Thyroid gland (tissue), 4 donors: Measurements from ENCODE around the gene ADRB1. TPM values are rescaled to one million over a fixed set of nuclear protein-coding genes. Genes with fewer than 3 reads are reported as not detected.

Source experiments
- DNase-seq, 2 donors: peaks; one replicate each; pipeline ENCODE4 v3.0.0-alpha.2; 2019
- H3K27ac ChIP-seq, 3 donors: fragments of 200-600 bp; sonication (generic); 1 replicate in 2 of 3; 2 replicates in 1 of 3; pipeline ENCODE4 v1.5.1; 2016 to 2019; ENCODE audit warnings: mild to moderate bottlenecking in 1 of 3, moderate library complexity in 1 of 3
- H3K27me3 ChIP-seq: fragments of 200-600 bp; sonication (generic); one replicate; pipeline ENCODE4 v1.5.1; 2019
- H3K36me3 ChIP-seq, 2 donors: fragments of 200-600 bp; sonication (generic); one replicate each; pipeline ENCODE4 v1.5.1; 2016 to 2019
- H3K4me1 ChIP-seq, 2 donors: fragments of 200-600 bp; sonication (generic); one replicate each; pipeline ENCODE4 v1.5.1; 2017 to 2019
- H3K4me3 ChIP-seq, 3 donors: fragments of 200-600 bp; sonication (generic); replicated peaks in 1 of 3; 1 replicate in 2 of 3; 2 replicates in 1 of 3; pipeline ENCODE4 v1.5.1; 2016; ENCODE audit warnings: mild to moderate bottlenecking in 1 of 3
- H3K9me3 ChIP-seq: fragments of 200-600 bp; sonication (generic); one replicate; pipeline ENCODE4 v1.5.1; 2017
- POLR2A ChIP-seq, 2 donors: fragments of 450-650 bp; IDR thresholded peaks; one replicate each; pipeline ENCODE4 v1.6.1; 2017; ENCODE audit warnings: antibody characterized with exemption in 2 of 2, mild to moderate bottlenecking in 2 of 2, moderate library complexity in 1 of 2
- WGBS, 2 donors: methylation state at CpG; one replicate each; pipeline ENCODE4 v1.1.5; 2017; 5-methylcytosine and 5-hydroxymethylcytosine counted together
- intact Hi-C: fragments of 100-400 bp; cut with DNase I; formaldehyde crosslinking; loops from one replicate; pipeline ENCODE4 v1.15.1; 2023
- total RNA-seq, 4 donors: library from RNA; depleted of rRNA; stranded (reverse); fragments of >200 nt; gene quantifications; one replicate each; pipeline ENCODE4 v1.2.3, GENCODE V29; 2016
- TF ChIP-seq, protein P1 (sequence below), 6 experiments: fragments of 200-600 bp in 3 of 6; fragments of 450-650 bp in 3 of 6; sonication (generic) in 3 of 6; IDR thresholded peaks; one replicate each; pipeline ENCODE4 v1.5.1; 2016 to 2019; ENCODE audit warnings: antibody characterized with exemption in 6 of 6, mild to moderate bottlenecking in 2 of 6, inconsistent platforms in 1 of 6, moderate library complexity in 1 of 6

ADRB1 gene
- total RNA-seq, 4 donors from 2014 or later: 0.27 to 1.7 (median 0.95) TPM

DNA sequence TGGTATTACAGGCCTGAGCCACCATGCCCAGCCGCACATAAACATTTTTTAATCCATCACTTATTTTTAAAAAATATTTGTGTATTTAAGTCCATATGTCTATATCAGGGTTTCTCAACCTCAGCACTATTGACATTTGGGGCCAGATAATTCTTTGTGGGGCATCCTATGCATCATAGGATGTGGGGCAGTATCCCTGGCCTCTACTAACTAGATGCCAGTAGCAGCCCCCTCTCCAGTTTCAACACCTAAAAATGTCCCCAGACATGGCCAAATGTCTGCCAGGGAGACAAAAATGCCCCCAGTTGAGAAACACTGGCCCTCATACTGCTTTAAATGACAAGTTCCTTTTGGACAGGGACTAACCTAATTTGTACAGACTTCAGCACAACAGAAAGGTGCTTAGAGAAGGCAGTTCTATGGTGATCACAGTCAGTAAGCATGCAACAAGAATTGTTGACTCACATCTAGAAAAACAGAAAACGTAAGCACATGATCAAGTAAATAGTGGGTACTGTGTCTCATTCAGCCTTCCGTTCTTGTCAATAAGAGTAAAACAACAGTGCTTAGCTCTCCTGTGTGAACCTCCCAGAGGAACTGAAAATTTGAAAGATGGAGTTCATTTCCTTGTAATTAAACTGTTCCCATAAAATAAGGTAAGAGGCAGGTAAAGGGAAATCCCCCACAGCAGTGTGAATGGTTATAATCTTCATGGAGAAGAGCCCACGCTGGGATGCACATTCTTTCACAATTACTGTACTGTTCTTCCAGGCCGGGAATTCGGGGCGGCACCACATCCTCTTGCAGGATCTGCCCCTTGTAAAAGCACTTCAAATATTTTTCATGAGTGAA is 17.3 kb upstream of the ADRB1 start:
- intact Hi-C loops: no loop called here
- no peaks in the 10 kb centered on the region for H3K9me3 ChIP-seq
- peaks cover 0 to 4% of the 10 kb centered on the region in 2 donors for H3K4me1 ChIP-seq
- H3K4me3 ChIP-seq: no peak overlapping the region
- DNase-seq: no peak
- H3K27ac ChIP-seq: no peak overlapping the region
- TF ChIP-seq, protein P1, sequence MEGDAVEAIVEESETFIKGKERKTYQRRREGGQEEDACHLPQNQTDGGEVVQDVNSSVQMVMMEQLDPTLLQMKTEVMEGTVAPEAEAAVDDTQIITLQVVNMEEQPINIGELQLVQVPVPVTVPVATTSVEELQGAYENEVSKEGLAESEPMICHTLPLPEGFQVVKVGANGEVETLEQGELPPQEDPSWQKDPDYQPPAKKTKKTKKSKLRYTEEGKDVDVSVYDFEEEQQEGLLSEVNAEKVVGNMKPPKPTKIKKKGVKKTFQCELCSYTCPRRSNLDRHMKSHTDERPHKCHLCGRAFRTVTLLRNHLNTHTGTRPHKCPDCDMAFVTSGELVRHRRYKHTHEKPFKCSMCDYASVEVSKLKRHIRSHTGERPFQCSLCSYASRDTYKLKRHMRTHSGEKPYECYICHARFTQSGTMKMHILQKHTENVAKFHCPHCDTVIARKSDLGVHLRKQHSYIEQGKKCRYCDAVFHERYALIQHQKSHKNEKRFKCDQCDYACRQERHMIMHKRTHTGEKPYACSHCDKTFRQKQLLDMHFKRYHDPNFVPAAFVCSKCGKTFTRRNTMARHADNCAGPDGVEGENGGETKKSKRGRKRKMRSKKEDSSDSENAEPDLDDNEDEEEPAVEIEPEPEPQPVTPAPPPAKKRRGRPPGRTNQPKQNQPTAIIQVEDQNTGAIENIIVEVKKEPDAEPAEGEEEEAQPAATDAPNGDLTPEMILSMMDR (IDR thresholded peaks at IDR 0.05): no peak
- no peak for TF ChIP-seq POLR2A (IDR thresholded peaks at IDR 0.05)
- no peaks in the 10 kb centered on the region for H3K36me3 ChIP-seq
- WGBS, 2 donors: 85 to 87% methylated on average over 7 of the region's 7 CpGs
- H3K27me3 ChIP-seq: no peaks in the 10 kb centered on the region

DNA sequence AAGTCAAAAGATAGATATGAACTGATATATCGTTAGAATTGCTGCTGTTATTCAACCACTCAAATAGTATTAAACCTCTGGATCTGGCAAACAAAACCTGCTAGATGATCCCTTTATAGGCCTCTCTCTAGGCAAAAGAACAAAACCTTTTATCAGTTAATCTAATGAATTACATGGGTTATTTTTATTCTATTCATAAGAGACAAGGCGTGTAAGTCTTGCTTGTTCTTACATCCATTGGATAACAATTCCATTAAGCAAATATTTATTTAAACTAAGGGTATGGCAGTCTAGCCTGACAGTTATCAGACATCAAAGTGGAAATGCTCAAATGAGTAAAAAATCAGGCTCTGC is 16.6 kb upstream of the ADRB1 start:
- intact Hi-C loops: no loop called here
- Histone ChIP-seq H3K4me1 (peaks cover 0 to 4% of the 10 kb centered on the region in 2 donors), H3K36me3 (no peaks in the 10 kb centered on the region), H3K27ac (no peak overlapping the region), H3K4me3 (no peak overlapping the region), H3K27me3 (no peaks in the 10 kb centered on the region), H3K9me3 (no peaks in the 10 kb centered on the region)
- TF ChIP-seq POLR2A (IDR thresholded peaks at IDR 0.05): no peak
- WGBS, 2 donors: 60 to 79% methylated on average over 2 of the region's 2 CpGs
- DNase-seq: no peak

DNA sequence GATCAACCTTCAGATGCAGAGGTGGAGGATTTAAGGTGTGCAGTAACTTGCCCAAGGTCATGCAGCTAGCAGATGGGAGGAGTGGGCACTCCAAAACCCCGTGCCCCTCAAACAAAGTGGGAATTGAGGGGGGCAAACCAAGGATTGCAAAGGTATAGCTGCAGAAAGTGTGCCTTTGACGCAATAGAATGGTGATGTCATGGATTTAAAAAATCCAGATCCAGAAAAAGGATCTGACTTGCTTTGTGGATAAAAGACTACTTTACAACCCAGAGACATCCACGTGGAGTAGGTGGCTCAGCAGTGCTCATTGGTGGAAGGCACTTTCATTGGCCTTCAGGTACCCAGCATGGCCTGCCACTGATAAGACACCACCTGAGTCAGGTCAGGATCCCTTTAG is 15.7 kb upstream of the ADRB1 start:
- 72% methylated on average over 3 of the region's 3 CpGs for WGBS, 2 donors
- DNase-seq: no peak
- Histone ChIP-seq H3K27me3 (no peaks in the 10 kb centered on the region), H3K4me1 (peaks cover 0 to 4% of the 10 kb centered on the region in 2 donors), H3K4me3 (no peak overlapping the region), H3K27ac (no peak overlapping the region), H3K9me3 (no peaks in the 10 kb centered on the region), H3K36me3 (no peaks in the 10 kb centered on the region)
- intact Hi-C loops: no loop called here
- TF ChIP-seq POLR2A (IDR thresholded peaks at IDR 0.05): no peak
- TF ChIP-seq, protein P1 (IDR thresholded peaks at IDR 0.05): no peak

DNA sequence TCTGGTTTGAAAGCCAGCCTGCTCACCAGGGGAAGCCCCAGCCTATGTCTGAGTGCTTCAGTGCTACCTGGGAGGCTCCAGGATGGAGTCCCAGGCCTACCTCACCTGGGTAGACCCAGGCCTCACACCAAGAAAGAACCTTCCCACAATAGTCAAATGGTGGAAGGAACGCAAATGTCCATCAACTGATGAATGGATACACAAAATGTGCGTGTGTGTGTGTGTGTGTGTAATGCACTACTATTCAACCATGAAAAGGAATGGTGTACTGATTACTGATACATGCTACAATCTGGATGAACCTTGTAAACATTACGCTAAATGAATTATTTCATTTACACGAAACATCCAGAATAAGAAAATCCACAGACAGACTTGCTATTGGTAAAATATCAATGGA is 15.2 kb upstream of the ADRB1 start:
- H3K9me3 ChIP-seq: no peaks in the 10 kb centered on the region
- no peak overlapping the region for H3K27ac ChIP-seq
- H3K4me1 ChIP-seq: peaks cover 0 to 4% of the 10 kb centered on the region in 2 donors
- TF ChIP-seq, protein P1 (IDR thresholded peaks at IDR 0.05): no peak
- TF ChIP-seq POLR2A (IDR thresholded peaks at IDR 0.05): no peak
- H3K4me3 ChIP-seq: no peak overlapping the region
- DNase-seq: no peak
- H3K27me3 ChIP-seq: no peaks in the 10 kb centered on the region
- H3K36me3 ChIP-seq: no peaks in the 10 kb centered on the region
- intact Hi-C loops: no loop called here
- 95 to 97% methylated on average over 4 of the region's 4 CpGs for WGBS, 2 donors

DNA sequence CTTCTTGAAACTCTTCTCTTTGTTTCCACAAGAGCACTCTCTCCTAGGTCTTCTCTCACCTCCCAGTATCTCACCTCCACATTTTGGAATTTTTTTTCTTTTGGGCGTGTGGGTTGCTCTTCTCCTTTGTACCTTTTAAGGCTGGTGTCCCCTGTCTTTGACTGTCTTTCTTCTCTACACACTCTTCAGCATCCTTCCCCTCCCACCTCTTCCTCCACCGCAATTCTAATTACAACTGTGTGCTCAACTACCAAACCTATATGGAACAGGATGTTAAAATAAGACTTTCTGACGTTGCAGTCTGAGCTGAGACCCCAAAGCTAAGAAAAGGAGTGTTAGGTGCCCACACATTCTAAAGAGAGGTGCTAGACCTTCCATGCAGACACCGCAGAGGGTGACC is 14.0 kb upstream of the ADRB1 start:
- Histone ChIP-seq H3K4me1 (peaks cover 0 to 4% of the 10 kb centered on the region in 2 donors), H3K4me3 (no peak overlapping the region), H3K36me3 (no peaks in the 10 kb centered on the region), H3K27ac (no peak overlapping the region), H3K27me3 (no peaks in the 10 kb centered on the region), H3K9me3 (no peaks in the 10 kb centered on the region)
- 80 to 85% methylated on average over 4 of the region's 4 CpGs for WGBS, 2 donors
- DNase-seq: no peak
- no peak for TF ChIP-seq POLR2A (IDR thresholded peaks at IDR 0.05)
- TF ChIP-seq, protein P1 (IDR thresholded peaks at IDR 0.05): no peak
- intact Hi-C loops: no loop called here
